GM19239 (cell line): Measurements from ENCODE around the gene KRTAP10-1.
"Not testable (repeated sequence)": the region's sequence is repeated elsewhere in the genome, so short reads cannot be mapped to it uniquely, and the experiment has no call there.

ENCODE experiments used
- DNase-seq: peaks from one replicate; pipeline ENCODE4 v3.0.0; 2011; ENCODE audit warnings: low spot score; ENCODE audit not compliant: insufficient read length
- FAIRE-seq: peaks from 2 replicates; lab custom pipeline; 2011; peaks lifted over from hg19 to GRCh38; lab: Jason Lieb, UNC

The KRTAP10-1 gene

DNA sequence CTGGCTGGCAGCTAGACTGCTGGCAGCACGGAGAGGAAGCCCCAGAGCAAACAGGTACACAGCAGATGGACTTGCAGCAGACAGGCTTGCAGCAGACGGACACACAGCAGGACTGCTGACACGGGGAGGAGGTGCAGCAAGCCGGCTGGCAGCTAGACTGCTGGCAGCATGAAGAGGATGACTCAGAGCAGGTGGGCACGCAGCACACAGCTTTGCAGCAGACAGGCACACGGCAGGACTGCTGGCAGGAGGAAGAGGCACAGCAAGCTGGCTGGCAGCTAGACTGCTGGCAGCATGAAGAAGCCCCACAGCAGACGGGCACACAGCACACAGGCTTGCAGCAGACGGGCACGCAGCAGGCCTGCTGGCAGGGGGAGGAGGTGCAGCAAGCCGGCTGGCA, 10.8 kb upstream of the KRTAP10-1 start:
- DNase-seq (no peak), FAIRE-seq (no peak)

DNA sequence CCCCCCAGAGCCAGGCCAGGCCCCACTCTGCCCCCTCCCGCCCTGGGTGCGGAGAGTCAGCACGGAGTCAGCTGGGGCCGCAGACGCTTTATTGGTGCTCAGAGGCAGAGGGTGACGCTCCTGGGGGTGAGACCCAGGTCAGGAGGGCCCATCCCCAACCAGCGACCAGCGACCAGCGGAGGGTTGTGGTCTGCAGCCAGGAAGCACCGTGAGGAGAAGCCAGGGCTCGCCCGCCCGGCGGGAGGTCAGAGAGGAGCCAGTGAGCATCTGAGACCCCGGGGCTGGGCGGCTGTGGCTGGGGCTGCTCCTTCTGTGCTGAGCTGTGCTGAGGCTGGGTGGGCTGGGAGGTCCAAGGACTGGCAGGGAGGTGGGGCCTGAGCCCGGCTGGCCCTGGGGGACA, 10.3 kb upstream of the KRTAP10-1 start:
- DNase-seq, FAIRE-seq: not testable (repeated sequence)

DNA sequence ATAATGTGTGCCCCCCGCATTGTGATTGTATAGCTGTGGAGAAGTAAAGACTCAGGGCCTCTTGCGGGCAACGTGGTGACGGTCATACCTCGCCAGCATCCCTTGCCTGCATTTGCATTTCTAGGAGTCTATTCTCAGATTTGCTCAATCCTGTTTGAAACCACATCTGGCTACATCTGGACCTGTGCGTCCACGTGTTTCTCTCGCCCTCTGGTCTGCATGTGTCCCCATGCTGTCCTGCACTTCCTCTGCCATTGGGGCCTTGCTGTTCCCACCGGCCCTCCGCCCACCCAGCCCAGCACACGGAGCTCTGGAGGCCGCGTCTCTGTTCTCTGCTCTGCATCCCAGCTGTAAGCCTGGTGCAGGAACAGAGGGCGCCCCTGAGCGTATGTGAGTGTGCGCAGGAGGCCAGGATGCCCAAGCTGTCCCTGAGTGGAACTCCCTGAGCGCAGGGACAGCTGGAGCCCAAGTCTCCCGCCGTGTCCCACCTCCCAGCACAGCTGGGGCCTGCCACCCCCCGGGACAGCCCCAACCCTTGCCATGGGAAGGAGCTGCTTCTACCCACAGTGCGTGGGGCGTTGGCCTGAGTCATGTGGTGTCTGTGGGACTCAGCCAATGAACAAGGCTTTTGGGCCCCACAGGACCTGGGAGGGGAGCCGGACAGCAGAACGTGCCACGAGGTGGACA, 9.7 kb upstream of the KRTAP10-1 start:
- DNase-seq (no peak), FAIRE-seq (no peak)

DNA sequence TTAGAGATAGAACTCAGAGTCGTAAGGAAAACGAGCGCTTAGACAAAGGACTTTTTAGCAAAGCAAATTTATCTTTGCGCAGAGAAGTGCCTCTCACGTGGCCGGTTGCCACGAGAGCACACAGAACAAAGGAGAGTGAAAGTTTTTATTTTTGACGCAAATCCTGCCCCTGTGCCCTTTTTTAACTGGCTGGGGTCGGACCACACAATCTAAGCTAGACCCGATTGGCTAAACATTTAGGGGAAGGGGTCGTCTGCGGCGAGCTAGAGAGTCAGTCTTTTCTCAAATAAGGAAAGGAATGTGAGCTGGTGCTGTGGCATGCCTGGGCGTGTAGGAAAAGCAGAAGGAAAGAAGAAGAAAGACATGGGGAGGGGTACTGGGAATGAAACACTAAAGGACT, 8.9 kb upstream of the KRTAP10-1 start:
- no peak for FAIRE-seq
- no peak for DNase-seq

DNA sequence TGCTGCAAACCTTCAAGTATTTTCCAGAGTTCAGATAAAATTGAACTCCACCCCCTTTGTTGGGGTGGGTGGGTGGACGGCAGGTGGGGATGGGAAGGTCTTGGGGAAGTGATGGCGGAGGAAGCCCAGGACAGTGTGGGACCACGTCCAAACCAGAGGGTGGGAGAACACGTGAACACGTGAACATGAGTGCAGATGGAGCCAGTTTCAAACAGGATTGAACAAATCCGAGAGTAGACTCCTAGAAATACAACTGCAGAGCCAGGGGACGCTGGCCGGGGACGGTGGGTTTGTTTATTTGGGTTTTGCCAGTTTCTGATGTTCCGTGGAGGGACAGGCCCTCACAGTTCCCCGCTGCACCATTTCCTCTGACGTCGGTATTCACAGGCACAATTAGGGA, 8.4 kb upstream of the KRTAP10-1 start:
- no peak for DNase-seq
- no peak for FAIRE-seq

- no peak for FAIRE-seq
Observed at GRCh38 chr21:44547656-44548331, 7.8 kb upstream of the KRTAP10-1 start.

DNA sequence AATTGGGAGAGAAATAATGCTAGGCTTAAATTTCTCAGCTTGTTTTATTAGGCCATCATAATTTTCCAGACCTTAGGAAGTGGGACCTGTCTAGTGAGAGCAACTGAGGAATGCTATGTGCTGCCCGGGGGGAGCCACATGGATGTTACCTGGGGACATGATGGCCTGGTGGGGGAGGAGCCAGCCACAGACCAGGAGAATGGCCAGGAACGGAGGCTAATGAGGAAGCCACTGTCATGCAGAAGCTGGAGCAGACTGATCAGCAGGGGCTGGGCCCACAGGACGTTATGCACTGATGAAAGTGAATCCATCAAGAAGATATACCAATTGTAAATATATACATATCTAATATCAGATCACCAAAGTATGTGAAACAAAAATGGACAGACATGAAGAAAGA, 4.6 kb upstream of the KRTAP10-1 start:
- DNase-seq (no peak), FAIRE-seq (no peak)

More at GRCh38 chr21:44547656-44548331, 7.8 kb upstream of the KRTAP10-1 start:
- no peak for DNase-seq

- DNase-seq (no peak), FAIRE-seq (no peak)
Observed at GRCh38 chr21:44542716-44543115, 2.7 kb upstream of the KRTAP10-1 start.

DNA sequence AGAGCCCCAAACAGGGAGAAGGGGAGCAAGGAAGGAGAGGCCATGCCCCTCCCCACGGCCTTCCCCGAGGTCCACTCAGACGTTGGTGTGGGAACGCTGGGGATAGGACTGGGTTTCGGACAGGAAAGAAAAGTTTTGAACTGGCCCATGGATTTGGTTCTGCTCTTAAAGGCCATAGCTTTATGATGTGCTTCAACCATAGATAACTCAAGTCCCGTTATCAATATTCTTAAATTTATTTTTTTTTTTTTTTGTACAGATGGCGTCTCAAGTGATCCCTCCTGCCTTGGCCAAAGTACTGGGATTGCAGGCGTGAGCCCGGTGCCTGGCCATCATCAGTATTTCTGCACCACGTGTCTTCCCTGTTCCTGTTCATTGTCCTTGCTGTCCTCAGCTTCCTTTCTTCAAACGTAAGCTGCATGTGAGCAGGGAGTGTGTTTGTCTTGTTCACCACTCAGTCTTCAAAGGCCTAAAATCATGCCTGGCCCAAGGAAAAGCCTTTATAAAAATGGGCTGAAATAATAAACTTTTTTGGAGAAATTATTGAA, 820 bp upstream of the KRTAP10-1 start:
- FAIRE-seq: no peak

GRCh38 chr21:44539046-44539445, 949 bp downstream of the KRTAP10-1 start:
- FAIRE-seq: no peak
- DNase-seq: no peak

More for the DNA sequence above, 820 bp upstream of the KRTAP10-1 start:
- DNase-seq: no peak

- FAIRE-seq: no peak
- no peak for DNase-seq
Observed at GRCh38 chr21:44537930-44538911, 1.8 kb downstream of the KRTAP10-1 start.

- FAIRE-seq (no peak), DNase-seq (no peak)
Observed at GRCh38 chr21:44535963-44536362, 4.0 kb downstream of the KRTAP10-1 start.

DNA sequence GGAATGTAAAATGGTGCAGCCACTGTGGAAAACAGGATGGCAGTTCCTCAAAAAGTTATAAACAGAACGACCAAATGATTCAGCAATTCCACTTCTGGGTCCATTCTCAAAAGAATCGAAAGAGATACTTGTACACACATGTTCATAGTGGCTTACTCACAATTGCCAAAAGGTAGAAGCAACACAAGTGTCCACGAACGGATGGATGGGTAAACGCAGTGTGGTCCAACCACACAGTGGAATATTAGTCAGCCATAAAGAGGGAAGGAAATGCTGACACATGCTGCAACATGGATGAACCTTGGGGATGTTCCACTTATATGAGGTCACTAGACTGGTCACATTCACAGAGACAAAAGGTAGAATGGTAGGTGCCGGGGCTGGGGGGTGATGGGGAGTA, 5.3 kb downstream of the KRTAP10-1 start:
- DNase-seq (no peak), FAIRE-seq (no peak)

GRCh38 chr21:44533891-44534627, 5.9 kb downstream of the KRTAP10-1 start:
- no peak for FAIRE-seq

GRCh38 chr21:44533121-44533890, 6.7 kb downstream of the KRTAP10-1 start:
- FAIRE-seq (no peak), DNase-seq (no peak)

More at GRCh38 chr21:44533891-44534627, 5.9 kb downstream of the KRTAP10-1 start:
- DNase-seq: no peak

GRCh38 chr21:44532712-44533111, 7.3 kb downstream of the KRTAP10-1 start:
- DNase-seq (no peak), FAIRE-seq (no peak)

GRCh38 chr21:44531606-44532564, 8.1 kb downstream of the KRTAP10-1 start:
- DNase-seq (no peak), FAIRE-seq (no peak)
